Esophagus mucosa (tissue), 1 donor: Measurements from ENCODE around the gene FLNB. TPM values are rescaled to one million over a fixed set of nuclear protein-coding genes. Genes with fewer than 3 reads are reported as not detected.

Source experiments
- ATAC-seq: fragments of 200-7000 bp; cut with Tn5 transposase; one replicate; pipeline ENCODE4 v1.9.1; 2020
- total RNA-seq: library from RNA; stranded (reverse); gene quantifications from one replicate; pipeline ENCODE4 v1.2.4, GENCODE V29; 2023
- donor health status: DM: yes; HTN: yes; CAD: no.

Gene FLNB
- total RNA-seq, 1 donor from 2014 or later: 124 TPM

DNA sequence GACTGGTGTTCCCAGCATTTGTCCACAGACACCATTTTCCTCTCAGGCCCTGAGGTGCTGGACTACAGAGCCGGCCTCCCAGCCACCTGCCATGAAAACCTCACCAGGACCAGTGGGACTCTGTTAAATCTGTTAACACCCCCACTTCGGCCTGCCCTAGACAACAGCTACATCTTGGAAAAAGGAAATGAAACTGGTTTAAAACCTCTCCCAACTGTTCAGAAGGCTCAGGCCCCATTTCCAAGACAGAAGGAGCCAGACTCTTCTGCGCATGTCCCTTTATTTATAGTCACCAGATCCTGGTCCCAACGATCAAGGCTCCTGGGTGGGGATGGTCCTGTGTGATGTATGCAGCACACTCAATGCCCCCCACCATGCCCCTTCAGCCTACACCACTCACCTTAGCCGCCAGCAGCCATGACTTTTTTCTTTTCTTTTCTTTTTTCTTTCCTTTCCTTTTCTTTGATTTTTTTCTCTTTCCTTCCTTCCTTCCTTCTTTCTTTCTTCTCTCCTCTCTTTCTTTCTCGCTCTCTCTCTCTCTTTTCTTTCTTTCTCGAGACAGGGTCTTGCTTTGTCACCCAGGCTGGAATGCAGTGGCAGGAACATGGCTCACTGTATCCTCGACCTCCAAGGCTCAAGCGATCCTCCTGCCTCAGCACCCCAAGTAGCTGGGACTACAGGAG, 25.5 kb upstream of the FLNB start:
- ATAC-seq: no peak

DNA sequence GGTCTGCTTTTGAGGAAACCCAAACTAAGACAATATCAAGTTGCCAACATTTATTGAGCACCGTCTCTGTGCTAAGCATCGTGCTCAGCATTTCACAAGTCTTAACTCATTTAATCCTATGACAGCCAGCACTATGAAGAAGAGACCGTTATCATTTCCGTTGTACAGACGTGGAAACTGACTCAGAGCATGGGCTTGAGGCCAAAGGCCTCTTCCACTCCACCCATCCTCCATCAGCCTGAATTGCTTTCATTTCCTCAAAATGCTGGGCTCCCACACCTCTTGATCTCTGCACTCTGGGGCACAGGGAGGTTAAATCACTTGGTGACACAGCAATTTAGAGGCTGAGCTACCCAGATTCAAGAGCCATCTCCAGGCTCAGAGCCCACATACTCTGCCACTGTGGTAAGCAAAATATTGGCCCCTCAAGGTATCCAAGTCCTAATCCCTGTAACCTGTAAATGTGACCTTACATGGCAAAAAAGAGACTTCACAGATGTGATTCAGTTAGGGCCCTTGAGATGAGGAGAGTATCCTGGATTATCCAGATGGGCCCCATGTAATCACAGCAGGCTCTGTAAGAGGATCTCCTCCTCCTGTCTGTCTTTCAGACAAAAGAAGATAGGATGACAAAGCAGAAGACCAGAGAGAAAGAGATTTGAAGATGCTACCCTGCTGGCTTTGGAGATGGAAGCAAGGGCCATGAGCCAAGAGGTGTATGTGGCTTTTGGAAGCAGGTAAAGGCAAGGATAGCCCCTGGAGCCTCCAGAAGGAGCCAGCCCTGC, 24.3 kb upstream of the FLNB start:
- peak; percentile 89 for ATAC-seq

DNA sequence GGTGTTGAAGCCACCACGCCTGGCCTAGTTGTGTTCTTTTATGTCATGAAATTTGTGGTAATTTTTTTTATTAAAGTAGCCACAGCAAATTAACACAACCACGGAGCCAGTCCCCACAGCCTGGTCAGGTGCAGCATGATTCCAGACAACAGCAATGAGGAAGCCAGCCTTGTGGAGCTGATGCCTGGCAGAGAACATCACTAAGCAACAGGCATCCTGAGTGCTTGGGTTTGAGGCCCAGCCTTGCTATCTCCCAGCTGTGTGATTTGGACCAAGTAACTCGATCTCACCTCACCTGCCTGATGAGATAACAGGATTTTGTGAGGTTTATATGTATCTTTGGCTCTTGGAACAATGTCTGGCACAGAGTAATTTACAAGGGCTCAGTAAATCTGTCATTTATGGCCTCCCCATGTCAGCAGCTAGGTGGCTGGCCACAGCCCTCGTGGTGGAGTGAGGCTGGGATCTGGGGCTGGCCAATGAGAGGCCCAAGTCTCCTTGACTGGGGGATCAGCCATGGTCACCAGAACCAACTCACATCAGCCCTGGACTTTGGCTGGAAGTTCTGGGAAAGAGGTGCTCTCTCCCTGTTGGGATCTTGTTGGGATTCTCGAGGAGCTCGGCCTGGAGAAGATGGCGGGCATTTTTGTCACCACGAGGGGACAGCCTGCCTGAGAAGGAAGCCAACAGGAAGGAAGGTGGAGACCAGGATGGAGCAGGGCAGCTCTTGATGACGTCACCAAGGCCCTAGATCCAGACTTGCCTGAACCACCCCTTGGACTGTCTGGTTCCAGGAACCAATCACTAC, 22.8 kb upstream of the FLNB start:
- no peak for ATAC-seq

DNA sequence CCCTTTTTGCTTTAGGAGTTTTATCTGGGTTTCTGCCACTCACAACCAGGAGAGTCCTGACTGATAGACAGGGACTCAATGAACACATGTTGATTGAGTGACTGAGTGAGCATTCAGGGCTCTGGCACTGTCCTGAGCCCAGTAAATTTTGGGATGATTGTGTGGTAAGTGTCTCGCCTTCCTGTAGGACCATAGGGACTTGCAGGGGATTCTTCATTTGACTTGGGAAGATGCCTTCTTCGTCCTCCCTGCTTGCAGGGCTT, 22.3 kb upstream of the FLNB start:
- no peak for ATAC-seq

DNA sequence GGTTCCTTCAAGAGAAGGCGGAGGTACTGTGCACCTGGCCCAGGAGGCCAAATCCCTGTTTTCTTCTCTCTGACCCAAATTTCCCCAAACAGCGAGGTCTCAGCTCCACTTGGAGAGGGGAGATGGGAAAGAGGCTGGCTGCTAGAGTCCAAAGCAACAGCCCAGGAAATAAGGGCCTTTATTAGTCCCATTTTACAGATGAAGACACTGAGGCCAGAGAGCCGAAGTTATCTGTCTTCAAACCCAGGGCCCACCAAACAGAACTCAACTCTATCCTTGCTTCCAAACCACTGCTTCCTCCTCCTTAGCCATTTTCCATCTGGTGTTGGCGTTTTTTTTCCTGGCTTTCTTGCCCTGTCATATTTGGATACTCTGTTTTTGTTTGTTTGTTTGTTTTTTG, 22.0 kb upstream of the FLNB start:
- no peak for ATAC-seq

DNA sequence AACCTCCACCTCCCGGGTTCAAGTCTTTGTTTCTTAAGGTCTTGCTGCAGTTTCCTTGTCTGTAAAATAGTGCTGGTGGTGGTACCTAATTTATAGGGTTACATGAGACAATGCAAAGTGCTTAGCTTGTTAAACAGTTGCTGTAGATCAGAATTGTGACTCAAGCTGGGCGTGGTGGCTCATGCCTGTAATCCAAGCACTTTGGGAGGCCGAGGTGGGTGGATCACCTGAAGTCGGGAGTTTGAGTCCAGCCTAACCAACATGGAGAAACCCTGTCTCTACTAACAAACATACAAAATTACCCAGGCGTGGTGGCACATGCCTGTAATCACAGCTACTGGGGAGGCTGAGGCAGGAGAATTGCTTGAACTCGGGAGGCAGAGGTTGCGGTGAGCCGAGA, 19.0 kb upstream of the FLNB start:
- ATAC-seq: peak; percentile 68

DNA sequence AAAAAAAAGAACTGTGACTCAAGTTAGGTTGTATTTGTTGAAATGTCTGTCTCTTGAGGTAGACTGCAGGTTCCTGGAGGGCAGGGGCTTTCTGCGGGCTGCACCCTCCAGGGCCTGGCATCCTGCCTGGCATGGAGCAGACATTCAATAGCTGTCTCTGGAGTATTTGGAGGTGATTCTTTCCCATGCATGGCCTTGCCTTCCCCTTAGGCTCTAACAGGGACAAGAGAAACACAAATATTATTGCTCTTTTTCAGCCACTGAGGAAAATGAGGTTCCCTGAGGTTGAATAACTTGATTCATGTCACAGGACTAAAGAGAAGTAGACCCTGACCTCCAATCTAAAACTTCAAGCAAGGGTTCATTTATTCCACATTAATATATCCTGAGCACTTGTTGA, 18.6 kb upstream of the FLNB start:
- ATAC-seq: no peak

DNA sequence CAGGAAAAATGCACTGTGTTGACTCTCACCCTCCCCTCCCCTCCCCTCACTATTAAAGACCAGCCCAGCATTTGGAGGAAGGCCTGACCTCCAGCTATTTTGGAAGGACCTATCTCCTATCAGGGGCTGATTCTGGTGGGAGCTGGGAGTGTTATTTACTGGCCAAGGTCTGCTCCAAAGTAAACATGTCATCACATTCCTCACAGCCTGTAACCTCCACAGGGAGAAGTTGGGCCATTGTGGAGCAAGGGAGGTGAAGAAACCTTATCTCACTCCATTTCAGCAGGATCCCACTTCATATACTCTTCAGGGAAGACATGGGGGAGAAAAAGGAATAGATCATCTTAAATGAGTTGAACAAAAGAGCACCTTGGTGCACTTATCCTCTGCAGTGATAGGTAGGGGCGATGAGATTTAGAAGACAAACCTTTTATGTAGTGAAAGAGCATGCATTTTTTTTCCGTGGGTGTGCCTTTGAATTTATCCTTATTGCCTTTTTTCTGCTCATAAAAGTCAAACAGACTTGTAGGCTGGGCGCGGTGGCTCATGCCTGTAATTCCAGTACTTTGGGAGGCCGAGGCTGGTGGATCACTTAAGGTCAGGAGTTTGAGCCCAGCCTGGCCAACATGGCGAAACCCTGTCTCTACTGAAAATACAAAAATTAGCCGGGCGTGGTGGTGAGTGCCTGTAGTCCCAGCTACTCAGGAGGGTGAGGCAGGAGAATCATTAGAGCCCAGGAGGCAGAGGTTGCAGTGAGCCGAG, 15.6 kb upstream of the FLNB start:
- no peak for ATAC-seq

DNA sequence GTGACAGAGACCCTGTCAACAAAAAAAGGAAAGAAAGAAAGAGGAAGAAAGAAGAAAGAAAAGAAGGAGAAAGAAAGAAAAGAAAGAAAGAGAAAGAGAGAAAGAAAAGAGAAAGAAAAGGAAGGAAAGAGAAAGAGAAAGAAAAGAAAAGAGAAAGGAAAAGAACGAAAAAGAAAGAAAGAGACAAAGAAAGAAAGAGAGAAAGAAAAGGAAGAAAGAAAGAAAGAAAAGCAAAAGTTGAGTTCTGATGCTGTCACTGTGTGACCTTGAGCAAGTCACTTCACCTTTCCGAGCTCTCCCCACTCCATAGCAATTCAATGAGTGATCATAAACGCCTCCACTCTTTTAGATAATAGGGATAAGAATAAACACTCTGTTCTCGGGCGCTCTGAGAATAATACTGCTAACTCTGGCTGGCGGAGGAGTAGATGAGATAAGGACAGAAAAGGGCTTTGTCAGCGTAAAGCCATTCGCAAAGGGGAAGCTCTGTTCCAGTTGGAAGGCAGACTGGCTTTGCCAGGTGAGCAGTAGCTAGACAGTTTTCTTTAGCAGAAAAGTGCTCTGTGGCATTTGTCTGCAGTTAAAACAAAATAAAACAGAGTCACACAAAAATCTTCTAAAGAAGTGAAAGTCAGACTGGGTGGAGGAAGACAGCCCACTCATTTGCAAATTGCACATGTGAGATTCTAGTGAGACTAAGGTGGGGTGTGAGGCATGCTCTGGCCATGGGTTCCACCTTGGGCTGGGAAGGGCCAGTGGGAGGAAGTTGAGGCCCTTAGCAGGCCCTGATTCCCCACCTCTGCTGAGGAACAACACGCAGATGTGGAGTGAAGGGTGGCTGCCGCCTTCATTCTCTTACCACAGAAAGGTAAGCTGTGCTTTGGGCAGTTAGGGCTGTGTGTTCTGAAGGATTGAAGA, 9.6 kb upstream of the FLNB start:
- no peak for ATAC-seq

DNA sequence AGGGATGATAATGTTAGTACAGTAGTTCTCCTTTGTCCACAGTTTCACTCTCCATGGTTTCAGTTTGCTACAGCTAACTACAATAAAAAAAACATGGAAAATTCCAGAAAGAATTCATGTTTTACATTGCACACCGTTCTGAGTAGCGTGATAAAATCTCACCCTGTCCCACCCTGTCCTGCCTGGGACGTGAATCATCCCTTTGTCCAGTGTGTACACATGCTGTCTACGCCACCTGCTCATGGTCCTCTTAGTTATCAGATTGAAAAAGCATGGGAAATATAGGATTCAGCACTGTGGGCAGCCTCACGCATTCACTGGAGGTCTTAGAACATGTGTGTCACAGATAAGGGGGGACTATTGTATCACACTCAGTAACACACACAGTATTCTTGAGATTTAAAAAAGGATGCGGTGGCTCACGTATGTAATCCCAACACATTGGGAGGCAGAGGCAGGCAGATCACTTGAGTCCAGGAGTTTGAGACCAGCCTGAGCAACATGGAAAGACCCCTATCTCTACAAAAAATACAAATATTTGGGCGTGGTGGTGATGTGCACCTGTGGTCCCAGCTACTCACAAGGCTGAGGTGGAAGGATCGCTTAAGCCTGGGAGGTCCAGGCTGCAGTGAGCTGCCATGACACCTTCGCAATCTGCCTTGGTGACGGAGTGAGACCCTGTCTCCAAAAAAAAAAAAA, 8.7 kb upstream of the FLNB start:
- no peak for ATAC-seq

DNA sequence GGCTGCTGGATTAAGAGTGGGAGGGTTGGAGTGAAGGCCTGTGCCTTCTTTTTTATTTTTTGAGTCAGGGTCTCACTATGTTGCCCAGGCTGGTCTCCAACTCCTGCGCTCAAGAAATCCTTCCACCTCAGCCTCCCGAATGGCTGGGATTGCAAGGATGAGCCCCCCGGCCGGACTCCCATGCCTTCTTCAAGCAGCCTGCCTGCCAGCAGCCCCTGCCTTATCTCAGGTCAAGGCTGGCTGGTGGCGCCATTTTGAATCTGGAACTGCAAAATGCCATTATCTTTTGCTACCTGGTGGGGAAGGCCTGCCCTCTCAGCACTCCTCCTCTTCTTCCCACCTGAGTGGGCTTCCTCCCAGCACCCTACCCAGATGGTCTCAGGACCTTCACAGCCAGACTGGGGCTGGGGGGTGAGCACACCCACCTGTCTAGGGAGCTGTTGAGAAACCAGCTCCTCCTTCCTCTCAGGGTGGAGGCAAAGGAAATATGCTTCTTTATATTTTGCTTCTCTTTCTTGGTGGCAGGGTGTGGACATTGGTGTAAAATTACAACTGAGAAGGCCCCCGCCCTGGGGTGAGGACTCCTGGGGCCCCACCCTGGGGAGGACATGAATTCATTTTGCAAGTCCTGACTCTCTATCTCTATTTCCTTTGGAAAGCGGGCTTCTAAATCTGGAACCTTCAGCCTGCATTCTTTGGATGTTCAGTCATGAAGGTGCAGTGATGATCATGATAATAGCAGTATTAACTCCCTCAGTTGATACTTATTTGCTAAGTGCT, 7.7 kb upstream of the FLNB start:
- ATAC-seq: peak; percentile 61

DNA sequence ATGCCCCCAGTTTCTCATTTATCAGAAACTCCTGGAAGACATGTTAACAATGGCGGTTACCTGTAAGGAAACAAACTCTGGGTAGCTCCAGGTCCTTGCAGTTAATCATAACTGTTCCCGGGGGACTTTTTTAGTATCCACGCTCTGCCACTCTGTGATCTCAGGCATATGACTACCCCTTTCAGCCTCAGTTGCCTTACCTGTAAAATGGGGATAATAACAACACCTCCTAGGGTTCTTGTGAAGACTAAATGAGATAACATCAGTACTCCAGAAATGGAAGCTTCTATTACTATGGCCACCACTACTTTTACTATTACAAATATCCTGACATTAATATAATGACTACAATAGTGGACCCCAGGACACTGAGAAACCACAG, 7.1 kb upstream of the FLNB start:
- ATAC-seq: no peak

DNA sequence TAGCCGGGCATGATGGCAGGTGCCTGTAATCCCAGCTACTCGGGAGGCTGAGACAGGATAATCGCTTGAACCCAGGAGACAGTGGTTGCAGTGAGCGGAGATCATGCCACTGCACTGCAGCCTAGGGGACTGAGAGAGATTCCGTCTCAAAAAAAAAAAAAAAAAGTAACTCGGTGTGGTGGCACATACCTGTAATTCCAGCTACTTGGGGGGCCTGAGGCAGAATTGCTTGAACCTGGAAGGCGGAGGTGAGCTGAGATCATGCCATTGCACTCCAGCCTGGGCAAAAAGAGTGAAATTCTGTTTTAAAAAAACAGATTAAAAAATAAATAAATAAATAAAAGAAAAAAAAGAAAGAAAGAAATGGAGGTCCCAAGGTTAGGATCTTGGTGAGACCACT, 6.2 kb upstream of the FLNB start:
- no peak for ATAC-seq

DNA sequence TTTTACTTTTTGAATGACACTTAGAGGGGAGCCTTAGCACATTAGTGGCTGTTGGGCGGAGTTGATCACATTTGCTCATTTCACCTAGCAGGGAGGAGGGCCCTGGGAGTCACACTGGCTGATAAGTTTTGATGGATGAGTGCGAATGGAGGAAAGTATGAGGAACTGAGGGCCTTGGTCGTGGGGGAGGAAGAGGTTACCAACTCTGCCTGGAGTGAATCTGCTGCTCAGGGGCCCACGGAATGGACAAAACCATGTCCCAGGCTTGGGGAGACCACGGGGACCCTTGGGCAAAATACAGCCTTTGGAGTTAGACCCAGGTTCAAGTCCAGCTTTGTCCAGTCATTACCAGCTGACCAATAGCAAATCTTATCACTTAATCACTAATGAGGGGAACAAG, 5.1 kb upstream of the FLNB start:
- ATAC-seq: no peak

DNA sequence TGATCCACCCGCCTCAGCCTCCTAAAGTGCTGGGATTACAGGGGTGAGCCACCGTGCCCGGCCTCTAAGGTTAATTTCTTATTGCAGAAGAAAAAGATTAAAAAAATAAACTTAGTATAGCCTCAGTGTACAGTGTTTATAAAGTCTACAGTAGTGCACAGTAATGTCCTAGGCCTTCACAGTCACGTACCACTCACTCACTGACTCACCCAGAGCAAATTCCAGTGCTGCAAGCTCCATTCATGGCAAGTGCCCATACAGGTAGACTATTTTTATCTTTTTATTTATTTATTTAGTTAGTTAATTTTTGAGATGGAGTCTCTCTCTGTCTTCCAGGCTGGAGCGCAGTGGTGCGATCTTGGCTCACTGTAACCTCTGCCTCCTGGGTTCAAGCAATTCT, 3.2 kb upstream of the FLNB start:
- no peak for ATAC-seq

DNA sequence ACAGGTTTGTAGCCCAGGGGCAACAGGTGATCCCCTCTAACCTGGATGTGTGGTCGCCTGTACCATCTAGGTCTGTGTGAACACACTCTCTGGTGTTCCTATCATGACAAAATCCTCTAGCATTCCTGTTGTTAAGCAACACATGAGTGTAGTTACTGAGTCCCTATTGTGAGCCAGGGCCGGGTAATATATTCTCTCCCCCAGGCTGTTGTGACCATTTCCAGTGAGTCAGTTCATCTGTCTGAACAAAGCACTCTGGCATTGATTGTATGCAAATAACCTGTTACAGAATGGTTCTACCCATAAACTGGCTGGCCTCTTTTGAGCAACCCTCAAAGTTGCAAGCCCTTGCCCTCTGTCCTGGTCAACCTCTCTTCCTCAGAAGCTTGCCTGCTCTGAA, 2.6 kb upstream of the FLNB start:
- ATAC-seq: peak; percentile 74

DNA sequence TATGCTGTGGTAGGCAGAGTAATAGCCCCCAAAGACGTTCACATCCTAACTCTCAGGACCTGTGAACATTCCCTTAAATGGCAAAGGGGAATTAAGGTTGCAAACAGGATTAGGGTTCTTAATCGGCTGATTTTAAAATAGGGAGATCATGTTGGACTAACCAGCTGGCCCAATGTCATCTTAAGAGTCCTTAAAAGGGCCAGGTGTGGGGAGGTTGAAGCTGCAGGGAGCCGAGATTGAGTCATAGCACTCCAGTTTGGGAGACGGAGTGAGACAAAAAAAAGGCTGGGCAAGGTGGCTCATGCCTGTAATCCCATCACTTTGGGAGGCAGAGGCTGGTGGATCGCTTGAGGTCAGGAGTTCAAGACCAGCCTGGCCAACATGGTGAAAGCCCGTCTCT, 1.6 kb upstream of the FLNB start:
- ATAC-seq: peak; percentile 28

DNA sequence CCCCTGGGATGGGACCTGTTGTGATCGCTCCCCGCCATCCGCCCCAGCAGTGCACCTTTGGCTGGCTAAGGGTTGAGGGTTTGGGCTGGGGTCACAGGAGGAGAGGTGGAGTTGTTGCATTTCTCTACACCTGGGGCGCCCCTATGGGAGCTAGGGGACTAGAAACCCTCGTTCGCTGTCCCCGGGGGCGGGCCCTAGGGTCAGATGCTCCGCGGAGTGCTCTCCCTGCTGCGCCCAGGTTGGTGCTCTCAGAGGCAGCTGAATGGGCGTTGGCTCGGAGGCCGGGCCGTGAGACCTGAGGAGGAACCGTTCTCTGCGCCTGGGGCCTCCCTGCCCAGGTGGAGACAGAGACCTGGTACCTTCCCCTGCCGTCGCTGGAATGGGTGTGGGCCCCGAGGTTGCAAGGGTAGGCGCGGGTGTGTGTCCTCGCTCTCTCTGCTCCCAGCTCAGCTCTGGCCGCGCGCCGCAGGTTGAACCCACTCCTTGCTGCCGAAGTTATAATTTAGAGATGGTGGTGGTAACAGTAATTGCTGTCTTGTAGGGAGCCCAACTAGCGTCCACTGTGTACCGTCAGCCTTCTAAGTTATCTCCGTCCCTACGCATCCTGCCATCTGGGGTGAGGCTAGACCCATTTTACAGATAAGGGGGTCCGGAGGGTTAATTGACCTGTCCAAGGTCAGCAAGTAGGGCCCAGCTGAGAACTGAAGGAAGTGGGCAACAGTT, 965 bp downstream of the FLNB start:
- ATAC-seq: peak; percentile 39

DNA sequence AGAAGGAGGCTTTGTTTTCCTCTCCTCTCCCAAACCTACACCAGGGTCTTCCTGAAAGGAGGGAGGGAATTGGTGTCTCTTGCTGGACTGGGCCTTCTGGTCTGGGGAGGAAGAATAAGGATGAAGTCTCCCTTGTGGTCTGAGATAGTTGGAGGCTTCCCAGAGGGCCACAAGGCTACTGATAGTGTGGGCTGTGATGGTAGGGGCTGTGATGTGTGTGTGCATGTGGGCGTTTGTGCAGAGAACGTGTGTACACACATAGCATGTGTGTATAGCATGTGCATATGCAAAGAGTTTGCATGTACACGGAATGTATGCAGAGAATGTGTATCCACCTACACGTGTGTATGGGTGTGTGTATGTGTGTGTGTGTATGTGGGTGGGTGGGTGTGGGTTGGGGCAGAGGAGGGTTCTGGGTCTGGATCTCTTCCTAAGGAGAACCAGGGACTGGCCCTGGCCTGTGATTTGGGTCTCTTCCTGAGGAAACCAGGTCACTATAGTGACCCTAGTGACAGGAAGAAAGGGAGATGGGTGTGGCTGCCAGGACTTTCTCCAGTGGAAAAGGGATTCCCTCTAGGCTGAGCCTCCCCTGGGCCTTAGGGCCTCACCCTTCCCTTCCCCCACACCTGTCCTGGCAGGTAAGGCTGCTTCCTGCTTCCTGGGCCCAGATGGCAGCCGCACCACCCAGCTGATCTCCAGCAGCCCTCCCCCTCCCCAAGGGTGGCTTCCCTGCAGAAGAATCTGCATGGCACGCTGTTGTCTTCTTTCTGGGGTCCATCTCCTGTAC, 1.7 kb downstream of the FLNB start:
- peak; percentile 62 for ATAC-seq
